GM23338 (cell line): Measurements from ENCODE around the gene QKI. TPM values are rescaled to one million over a fixed set of nuclear protein-coding genes. Genes with fewer than 3 reads are reported as not detected.

Source experiments
- ATAC-seq: fragments of 200-7000 bp; cut with Tn5 transposase; 3 replicates; pipeline ENCODE4 v1.9.1; 2020
- DNase-seq: peaks from one replicate; pipeline ENCODE4 v3.0.0-alpha.2; 2015; ENCODE audit warnings: low spot score
- H2AFZ ChIP-seq: fragments of 200-600 bp; sonication (generic); 2 replicates; pipeline ENCODE4 v1.8.0; 2016; ENCODE audit warnings: antibody characterized with exemption, mild to moderate bottlenecking, moderate library complexity
- H3F3A ChIP-seq: fragments of 200-600 bp; sonication (generic); replicated peaks from 2 replicates; pipeline ENCODE4 v1.8.0; 2017; ENCODE audit warnings: antibody characterized with exemption, mixed run types, low read depth
- H3K27ac ChIP-seq: fragments of 200-600 bp; sonication (generic); 2 replicates; pipeline ENCODE4 v1.6.1; 2016; ENCODE audit warnings: low read depth
- H3K27me3 ChIP-seq: fragments of 200-600 bp; sonication (generic); 2 replicates; pipeline ENCODE4 v1.8.0; 2016; ENCODE audit warnings: mild to moderate bottlenecking, mixed run types, moderate library complexity; ENCODE audit not compliant: insufficient read depth
- H3K36me3 ChIP-seq: fragments of 200-600 bp; sonication (generic); 2 replicates; pipeline ENCODE4 v1.8.0; 2016; ENCODE audit warnings: mild to moderate bottlenecking; ENCODE audit not compliant: insufficient read depth
- H3K4me1 ChIP-seq: fragments of 200-600 bp; sonication (generic); 2 replicates; pipeline ENCODE4 v1.8.0; 2016; ENCODE audit warnings: mild to moderate bottlenecking, moderate library complexity; ENCODE audit not compliant: insufficient read depth
- H3K4me2 ChIP-seq: fragments of 200-600 bp; sonication (generic); 2 replicates; pipeline ENCODE4 v1.7.1; 2017; ENCODE audit warnings: mixed run types
- H3K4me3 ChIP-seq: fragments of 200-600 bp; sonication (generic); 2 replicates; pipeline ENCODE4 v1.6.1; 2016; ENCODE audit warnings: mixed run types
- H3K79me2 ChIP-seq: fragments of 200-600 bp; sonication (generic); replicated peaks from 2 replicates; pipeline ENCODE4 v1.8.0; 2017; ENCODE audit warnings: mild to moderate bottlenecking; ENCODE audit not compliant: insufficient read depth
- H3K9me2 ChIP-seq: fragments of 200-600 bp; sonication (generic); 2 replicates; pipeline ENCODE4 v1.8.0; 2017; ENCODE audit not compliant: insufficient read depth
- H4K20me1 ChIP-seq: fragments of 200-600 bp; sonication (generic); replicated peaks from 2 replicates; pipeline ENCODE4 v1.8.0; 2017; ENCODE audit warnings: mild to moderate bottlenecking; ENCODE audit not compliant: insufficient read depth
- H3K27ac Mint-ChIP-seq: 2 replicates; pipeline ENCODE4 v1.8.0; 2020; ENCODE audit warnings: inconsistent platforms, mild to moderate bottlenecking, moderate library complexity, mixed read lengths
- H3K27me3 Mint-ChIP-seq: 3 replicates; pipeline ENCODE4 v1.8.0; 2022; ENCODE audit warnings: low read depth, mild to moderate bottlenecking, moderate library complexity, mixed read lengths, inconsistent platforms; ENCODE audit not compliant: insufficient read depth, poor library complexity
- H3K36me3 Mint-ChIP-seq: 3 replicates; pipeline ENCODE4 v1.8.0; 2021; ENCODE audit warnings: low read depth, mild to moderate bottlenecking, inconsistent platforms, moderate library complexity, mixed read lengths
- H3K4me1 Mint-ChIP-seq: 3 replicates; pipeline ENCODE4 v1.8.0; 2020; ENCODE audit warnings: mild to moderate bottlenecking, inconsistent platforms, mixed read lengths
- H3K4me3 Mint-ChIP-seq: 3 replicates; pipeline ENCODE4 v1.8.0; 2021; ENCODE audit warnings: moderate library complexity, mild to moderate bottlenecking, inconsistent platforms, mixed read lengths
- H3K9me3 Mint-ChIP-seq: 3 replicates; pipeline ENCODE4 v1.8.0; 2020; ENCODE audit warnings: moderate library complexity, mild to moderate bottlenecking, inconsistent platforms, mixed read lengths
- CTCF ChIP-seq, 2 experiments: fragments of 200-600 bp in 1 of 2; sonication (generic) in 1 of 2; conservative IDR thresholded peaks; 2 replicates each; pipeline versions ENCODE4 v1.5.1 to v1.6.1; 2016 to 2017; ENCODE audit warnings: antibody characterized with exemption in 2 of 2, low read depth in 2 of 2, mild to moderate bottlenecking in 2 of 2, moderate library complexity in 1 of 2
- ETS1 ChIP-seq: IDR thresholded peaks from 2 replicates; pipeline ENCODE4 v1.6.1; 2016; ENCODE audit warnings: antibody characterized with exemption
- EZH2 ChIP-seq: fragments of 200-600 bp; sonication (generic); IDR thresholded peaks from one replicate; pipeline ENCODE4 v1.8.0; 2017; ENCODE audit warnings: antibody characterized with exemption, mild to moderate bottlenecking, low read depth; ENCODE audit not compliant: unreplicated experiment
- EZH2phosphoT487 ChIP-seq: fragments of 200-600 bp; sonication (generic); IDR thresholded peaks from one replicate; pipeline ENCODE4 v1.8.1; 2018; ENCODE audit warnings: antibody characterized with exemption; ENCODE audit not compliant: unreplicated experiment
- JUNB ChIP-seq: IDR thresholded peaks from one replicate; pipeline ENCODE4 v1.6.1; 2016; ENCODE audit warnings: antibody characterized with exemption; ENCODE audit not compliant: unreplicated experiment
- NANOG ChIP-seq: IDR thresholded peaks from 2 replicates; pipeline ENCODE4 v1.6.1; 2016; ENCODE audit warnings: antibody characterized with exemption, borderline replicate concordance
- POLR2AphosphoS5 ChIP-seq: IDR thresholded peaks from 2 replicates; pipeline ENCODE4 v1.6.1; 2016; ENCODE audit warnings: antibody characterized with exemption, low read depth
- REST ChIP-seq: IDR thresholded peaks from one replicate; pipeline ENCODE4 v1.6.1; 2018; ENCODE audit warnings: antibody characterized with exemption; ENCODE audit not compliant: unreplicated experiment
- STAT1 ChIP-seq: IDR thresholded peaks from one replicate; pipeline ENCODE4 v1.6.1; 2016; ENCODE audit warnings: antibody characterized with exemption; ENCODE audit not compliant: unreplicated experiment
- ZNF114 ChIP-seq: fragments of 250-450 bp; sonication (Bioruptor Pico); IDR thresholded peaks from 2 replicates; pipeline ENCODE4 v1.5.0; 2020; ENCODE audit warnings: mild to moderate bottlenecking, moderate library complexity
- ZNF331 ChIP-seq: fragments of 250-450 bp; sonication (Bioruptor Pico); IDR thresholded peaks from 2 replicates; pipeline ENCODE4 v1.5.0; 2020; ENCODE audit warnings: low read depth, mild to moderate bottlenecking, moderate library complexity
- polyA plus RNA-seq: library from polyadenylated mRNA; unstranded; fragments of >200 nt; fragmentation: Nextera tagmentation; extraction: Ambion mirVana; gene quantifications from 2 replicates; pipeline ENCODE4 v1.2.1, GENCODE V29; 2016
- total RNA-seq: library from RNA; depleted of rRNA; stranded (reverse); fragments of >200 nt; shearing (Covaris generic); gene quantifications from 2 replicates; pipeline ENCODE4 v1.2.3, GENCODE V29; 2014

QKI gene
- total and polyA plus RNA-seq, 2 experiments from 2014 or later, result 60.8 to 159 TPM

DNA sequence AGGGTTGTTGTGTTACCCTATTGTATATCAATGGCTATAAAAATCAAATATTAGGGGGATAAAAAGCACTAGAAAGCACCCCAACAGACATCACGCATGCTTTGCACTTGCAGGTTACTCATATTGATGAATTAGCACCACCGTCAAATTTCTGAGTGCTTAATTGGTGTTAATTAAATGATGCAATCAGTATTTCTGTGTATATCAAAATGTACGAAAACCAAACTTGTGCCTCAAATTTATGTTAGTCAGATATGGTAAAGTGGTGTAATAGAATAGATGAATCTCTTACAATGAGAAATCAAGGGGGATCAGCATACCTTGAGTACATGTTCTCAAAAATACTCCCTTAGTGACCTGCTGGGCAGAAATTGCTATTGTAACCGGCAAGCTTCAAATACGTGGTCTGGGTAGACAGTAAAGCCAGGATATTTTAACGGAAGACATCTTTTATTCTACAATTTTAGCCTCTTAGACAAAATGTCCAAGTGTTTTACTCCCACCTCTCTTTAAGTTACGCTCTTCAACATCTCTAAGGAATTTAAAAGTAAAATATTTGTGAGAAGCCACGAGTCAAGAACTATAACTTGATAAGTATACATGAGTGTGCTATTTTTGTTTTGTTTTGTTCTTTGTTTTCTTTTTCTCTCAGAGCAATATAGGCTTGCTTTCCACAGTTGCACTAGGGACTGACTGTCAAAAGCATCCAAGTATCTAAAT lies 166.0 kb downstream of the QKI start (continued):
- TF ChIP-seq REST (no peak), EZH2 (no peak), NANOG (no peak), JUNB (no peak), EZH2phosphoT487 (no peak), STAT1 (no peak), CTCF (conservative IDR thresholded peaks at IDR 0.05; ENCODE audit: low read depth in 2 of 2) (no peak)

GRCh38 chr6:163583558-163583957 lies 169.0 kb downstream of the QKI start:
- Mint-ChIP-seq H3K27me3 (peaks cover 2% of the 10 kb centered on the region), H3K27ac (peak overlapping the region; percentile 2; the same call in 1 of the 2 replicates), H3K36me3 (no peaks in the 10 kb centered on the region), H3K4me3 (no peak overlapping the region), H3K4me1 (peaks cover 29% of the 10 kb centered on the region), H3K9me3 (no peaks in the 10 kb centered on the region)
- no peaks in the 10 kb centered on the region for H3F3A ChIP-seq
- no peaks in the 10 kb centered on the region for H3K27me3 ChIP-seq
- no peak overlapping the region for H3K27ac ChIP-seq
- no peaks in the 10 kb centered on the region for H3K9me2 ChIP-seq
- H3K4me3 ChIP-seq, result no peak overlapping the region
- H2AFZ ChIP-seq, result no peak overlapping the region
- ATAC-seq (no peak), DNase-seq (peak; percentile 36)
- no peaks in the 10 kb centered on the region for H3K36me3 ChIP-seq
- no peaks in the 10 kb centered on the region for H3K79me2 ChIP-seq
- H3K4me2 ChIP-seq, result no peak overlapping the region
- H4K20me1 ChIP-seq, result no peaks in the 10 kb centered on the region
- peaks cover 18% of the 10 kb centered on the region for H3K4me1 ChIP-seq
- TF ChIP-seq EZH2 (no peak), ZNF114 (CRISPR knock-in tag) (no peak), EZH2phosphoT487 (no peak), POLR2AphosphoS5 (no peak), NANOG (no peak), JUNB (no peak), ZNF331 (no peak), REST (no peak), ETS1 (no peak)
